HG03521 (cell line): ENCODE results near the gene PARP9.

Source experiments
- ATAC-seq: cut with Tn5 transposase; IDR thresholded peaks from one replicate; pipeline ENCODE4 v1.9.1; 2021; ENCODE audit warnings: mild to moderate bottlenecking, moderate library complexity; ENCODE audit not compliant: unreplicated experiment

PARP9 gene

DNA sequence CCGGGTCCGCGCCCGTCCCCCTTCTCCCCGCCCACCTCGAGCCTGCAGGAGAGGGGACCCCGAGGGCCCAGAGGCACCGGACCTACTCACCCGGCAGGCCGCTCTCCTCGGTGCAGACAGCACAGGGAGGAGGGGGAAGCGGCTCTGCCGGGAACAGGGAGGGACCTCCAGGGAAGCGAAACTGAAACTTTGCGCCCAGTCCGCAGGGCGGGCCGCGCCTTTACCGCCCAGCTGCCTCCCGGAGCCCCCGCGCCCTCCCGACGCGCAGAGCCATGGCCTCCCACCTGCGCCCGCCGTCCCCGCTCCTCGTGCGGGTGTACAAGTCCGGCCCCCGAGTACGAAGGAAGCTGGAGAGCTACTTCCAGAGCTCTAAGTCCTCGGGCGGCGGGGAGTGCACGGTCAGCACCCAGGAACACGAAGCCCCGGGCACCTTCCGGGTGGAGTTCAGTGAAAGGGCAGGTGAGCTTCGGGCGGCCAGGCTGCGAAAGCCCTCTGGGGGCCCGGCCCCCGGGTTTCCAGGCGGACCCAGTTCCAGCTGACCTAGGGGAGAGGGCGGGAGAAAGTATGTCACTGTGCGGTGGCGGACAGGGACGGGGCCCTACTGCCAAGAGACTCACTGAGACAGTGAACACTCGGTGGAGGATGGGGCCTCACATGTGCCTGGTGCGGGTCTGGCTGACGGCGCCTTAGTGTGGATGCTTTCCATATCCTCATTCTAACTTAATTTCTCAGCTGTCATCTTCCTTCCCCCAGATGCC lies at the start of gene PARP9, which contains the start of gene DTX3L:
Gene PARP9, minus strand, starts transcription at position 146 of the 758 bp plus-strand sequence. CDS start 4,680 bp downstream, outside the sequence.
Gene DTX3L, plus strand, starts transcription at position 184 of the 758 bp plus-strand sequence. Its CDS starts 89 bp downstream, at position 273.
- ATAC-seq = peak; percentile 55

DNA sequence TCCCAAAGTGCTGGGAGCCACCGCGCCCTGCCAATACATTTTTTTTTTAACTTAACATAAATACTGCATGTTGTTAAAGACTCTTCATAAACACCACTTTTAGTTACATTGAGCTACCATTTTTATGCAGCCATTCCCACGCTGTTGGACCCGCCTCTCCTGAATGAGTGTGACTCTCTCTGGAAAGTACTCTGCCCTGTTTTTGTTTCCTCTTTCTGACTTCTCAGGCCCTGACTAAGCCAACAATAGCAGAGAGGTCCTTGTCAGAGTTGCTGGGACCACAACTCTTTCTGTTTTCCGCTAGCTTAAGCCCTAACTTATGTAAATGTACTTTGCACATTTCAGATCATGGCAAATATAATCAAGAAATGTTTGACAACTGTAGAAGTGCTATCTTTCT lies 48.6 kb upstream of the PARP9 start:
- no peak for ATAC-seq

DNA sequence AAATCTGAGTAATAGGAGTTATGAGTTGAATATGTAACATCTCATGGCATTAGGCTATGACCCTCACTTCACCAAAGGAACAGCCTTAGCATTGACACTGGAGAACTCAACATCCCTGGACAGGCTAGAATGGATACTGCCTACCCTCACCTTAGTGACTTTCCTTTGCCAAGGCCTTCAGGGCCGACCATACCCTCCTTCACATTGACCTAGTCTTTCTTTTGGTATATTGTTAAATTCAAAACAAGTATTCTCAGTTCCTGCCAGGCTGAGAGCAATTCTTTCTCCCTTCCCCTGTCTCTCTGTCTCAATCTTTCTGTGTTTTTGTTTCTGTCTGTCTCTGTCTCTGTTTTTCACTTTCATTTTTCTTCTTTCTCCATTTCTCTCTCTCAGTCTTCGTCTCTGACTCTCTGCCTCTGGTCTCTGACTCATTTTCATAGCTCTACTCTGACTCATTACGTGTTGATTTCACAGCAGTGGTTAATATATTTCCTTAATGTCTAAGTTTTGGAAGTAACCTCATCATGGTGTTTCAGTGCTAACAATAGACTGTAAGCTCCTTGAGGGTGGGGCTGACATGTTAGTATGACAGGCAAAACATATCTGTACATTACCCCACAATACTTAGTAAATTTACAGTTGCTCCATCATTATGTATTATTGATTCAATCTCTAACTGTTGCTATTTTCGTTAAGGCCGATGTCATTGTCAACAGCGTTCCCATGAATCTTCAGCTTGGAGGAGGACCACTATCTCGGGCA lies 45.9 kb upstream of the PARP9 start:
- peak; percentile 95 for ATAC-seq

DNA sequence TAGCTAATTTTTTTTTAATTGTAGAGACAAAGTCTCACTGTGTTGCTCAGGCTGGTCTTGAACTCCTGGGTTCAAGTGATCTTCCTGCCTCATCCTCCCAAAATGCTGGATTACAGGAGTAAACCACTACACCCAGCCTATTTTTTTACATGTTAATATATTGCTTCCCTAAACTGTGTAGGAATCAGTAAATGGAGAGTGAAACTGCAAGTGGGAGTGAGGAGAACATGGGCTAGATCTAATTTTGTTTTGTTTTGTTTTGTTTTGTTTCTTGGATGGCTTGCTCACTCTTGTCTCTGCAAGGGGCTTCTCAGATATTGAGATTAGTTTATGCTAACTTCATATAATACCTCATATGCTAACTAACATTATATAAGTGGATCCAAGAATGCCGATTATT lies 44.8 kb upstream of the PARP9 start:
- no peak for ATAC-seq

DNA sequence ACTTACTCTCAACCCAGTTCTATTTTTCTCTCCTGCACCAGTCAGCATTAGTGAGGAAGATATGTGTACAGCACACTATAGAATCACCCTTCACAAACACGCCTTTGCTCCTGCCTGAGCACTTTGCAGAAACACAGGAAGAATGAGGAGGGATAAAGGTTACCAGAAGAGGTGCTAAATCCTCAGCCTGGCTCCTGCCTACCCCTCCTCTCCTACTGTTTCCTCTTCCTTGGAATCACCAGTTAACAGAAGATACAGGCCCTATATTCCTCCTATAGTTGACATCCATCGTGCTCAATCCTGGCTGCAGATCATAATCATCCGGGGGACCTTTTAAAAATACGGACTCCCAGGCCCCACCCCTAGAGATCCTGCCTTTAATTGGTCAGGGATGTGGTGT lies 42.2 kb upstream of the PARP9 start:
- ATAC-seq = no peak

GRCh38 chr3:122603056-122603455 lies 39.0 kb upstream of the PARP9 start:
- no peak for ATAC-seq

DNA sequence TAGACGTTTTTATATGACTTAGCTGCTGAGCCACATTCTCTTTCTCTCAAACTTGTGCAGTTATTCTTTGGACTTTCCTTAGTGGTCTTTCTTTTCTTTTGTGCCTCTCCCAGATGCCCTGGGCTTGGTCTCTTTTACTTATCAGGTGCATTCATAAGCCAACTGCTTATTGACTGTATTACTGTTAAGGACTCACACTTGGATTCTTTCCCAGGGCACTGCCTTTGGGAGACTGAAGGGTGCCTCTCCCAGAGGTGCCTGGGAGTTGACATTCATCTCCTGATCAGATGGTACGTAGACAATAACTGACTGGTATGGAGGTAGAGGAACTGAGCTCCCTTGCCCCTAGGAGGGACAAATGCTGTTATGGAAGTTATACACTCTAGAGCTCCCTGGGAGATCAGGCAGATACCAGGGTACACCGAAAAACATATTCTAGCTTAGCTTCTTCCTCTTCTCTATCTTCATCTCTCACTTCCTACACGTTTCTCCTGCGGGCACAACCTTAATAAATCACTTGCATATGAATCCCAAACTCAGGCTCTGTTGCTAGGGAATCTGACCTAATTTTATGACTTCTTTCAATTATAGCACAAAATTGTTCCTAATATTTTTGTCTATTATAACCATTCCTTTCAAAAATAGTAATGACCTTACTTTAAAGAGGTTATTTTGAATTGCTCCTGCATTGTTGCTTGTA lies 38.1 kb upstream of the PARP9 start:
- ATAC-seq = no peak

DNA sequence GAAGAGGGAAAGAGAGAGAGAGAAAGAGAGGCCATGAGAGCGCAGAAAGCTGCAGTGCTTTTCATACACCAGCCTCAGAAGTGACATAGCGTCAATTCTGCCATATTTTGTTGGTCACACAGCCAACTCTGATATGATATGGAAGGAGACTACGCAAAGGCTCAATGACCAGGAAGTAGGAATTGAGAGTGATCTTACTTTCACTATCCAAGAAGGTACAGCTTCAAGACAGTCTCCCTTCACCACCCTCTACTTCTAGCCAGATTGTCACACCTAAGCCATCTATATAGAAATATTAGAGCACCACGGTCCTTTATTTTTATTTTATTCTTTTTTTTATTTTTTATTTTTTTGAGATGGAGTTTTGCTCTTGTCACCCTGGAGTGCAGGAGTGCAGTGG lies 34.5 kb upstream of the PARP9 start:
- no peak for ATAC-seq

DNA sequence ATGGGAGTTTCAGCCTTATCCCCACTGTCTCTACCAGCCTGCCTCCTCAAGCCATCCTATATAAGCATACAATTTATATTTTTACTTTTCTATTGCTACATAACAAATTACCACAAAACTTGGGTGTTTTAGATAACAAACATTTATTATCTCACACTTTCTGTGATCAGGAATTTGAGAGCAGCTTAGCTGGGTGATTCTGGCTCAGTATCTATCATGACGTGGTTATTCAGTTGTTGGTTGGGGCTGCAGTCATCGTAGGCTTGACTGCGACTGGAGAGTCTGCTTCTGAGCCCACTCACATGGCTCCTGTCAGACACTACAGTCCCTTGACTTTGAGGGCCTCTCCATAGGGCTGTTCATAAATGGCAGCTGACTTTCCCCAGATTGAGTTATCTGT lies 34.1 kb upstream of the PARP9 start:
- no peak for ATAC-seq

- no peak for ATAC-seq
These were observed 29.9 kb upstream of the PARP9 start for GRCh38 chr3:122594025-122594424.

GRCh38 chr3:122590610-122591009 lies 26.5 kb upstream of the PARP9 start:
- no peak for ATAC-seq

DNA sequence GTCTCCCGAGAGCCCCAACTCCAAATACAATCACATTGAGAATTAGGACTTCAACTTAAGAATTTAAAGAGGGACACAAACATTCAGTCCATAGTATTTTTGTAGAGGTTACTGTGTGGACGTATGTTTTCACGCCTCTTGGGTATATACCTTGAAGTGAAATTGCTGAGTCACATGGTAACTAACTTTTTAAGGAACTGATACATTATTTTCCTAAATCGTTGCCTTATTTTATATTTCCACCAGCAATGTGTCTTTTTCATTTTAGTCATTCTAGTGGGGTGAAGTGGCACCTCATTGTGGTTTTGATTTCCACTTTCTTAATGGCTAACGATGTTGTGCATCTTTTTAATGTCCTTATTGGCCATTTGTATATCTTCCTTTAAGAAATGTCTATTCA lies 25.2 kb upstream of the PARP9 start:
- ATAC-seq = no peak

DNA sequence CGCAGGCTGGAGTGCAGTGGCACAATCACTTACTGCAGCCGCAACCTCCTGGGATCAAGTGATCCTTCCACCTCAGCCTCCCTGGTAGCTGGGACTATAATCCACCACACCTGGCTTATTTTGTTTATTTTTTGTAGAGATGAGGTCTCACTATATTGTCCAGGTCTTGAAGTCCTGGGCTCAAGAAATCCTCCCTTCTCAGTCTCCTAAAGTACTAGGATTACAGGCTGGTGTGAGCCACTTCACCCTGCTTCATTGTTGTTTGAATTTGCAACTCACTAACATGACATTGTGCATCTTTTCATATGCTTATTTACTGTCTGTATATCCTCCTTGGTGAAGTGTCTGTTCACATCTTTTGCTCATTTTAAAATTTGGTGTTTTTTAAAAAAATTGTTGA lies 23.5 kb upstream of the PARP9 start:
- ATAC-seq = no peak

GRCh38 chr3:122586773-122587485 lies 22.8 kb upstream of the PARP9 start:
- ATAC-seq = no peak

GRCh38 chr3:122586098-122586497 lies 22.0 kb upstream of the PARP9 start:
- ATAC-seq = no peak

GRCh38 chr3:122582390-122582789 lies 18.3 kb upstream of the PARP9 start:
- no peak for ATAC-seq

DNA sequence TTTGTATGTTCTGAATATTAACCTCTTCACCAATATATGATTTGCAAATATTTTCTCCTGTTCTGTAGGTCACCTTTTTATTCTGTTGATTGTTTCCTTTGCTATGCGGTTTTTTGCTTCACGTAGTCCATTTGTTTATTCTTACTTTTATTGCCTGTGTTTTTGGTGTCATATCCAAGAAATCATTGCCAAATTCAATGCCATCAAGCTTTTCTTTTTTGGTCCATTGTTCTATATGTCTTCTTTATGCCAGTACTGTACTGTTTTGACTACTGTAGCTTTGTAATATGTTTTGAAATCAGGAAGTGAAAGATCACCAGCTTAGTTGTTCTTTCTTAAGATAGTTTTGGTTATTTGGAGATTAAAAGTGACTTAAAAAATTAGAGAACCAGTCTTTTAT lies 17.5 kb upstream of the PARP9 start:
- ATAC-seq = no peak

GRCh38 chr3:122580470-122580869 lies 16.4 kb upstream of the PARP9 start:
- no peak for ATAC-seq

GRCh38 chr3:122578069-122578740 lies 14.1 kb upstream of the PARP9 start:
- no peak for ATAC-seq

- ATAC-seq = no peak
These were observed 13.4 kb upstream of the PARP9 start, which contains the start of gene PARP15 for GRCh38 chr3:122577409-122578031. PARP15 (plus strand) TSS chr3:122577650; CDS start chr3:122577668, 18 bp downstream.
